Ascending aorta (tissue), 2 donors: ENCODE measurements around the gene STYXL2. TPM values are rescaled to one million over a fixed set of nuclear protein-coding genes. Genes with fewer than 3 reads are reported as not detected.

Experiments
- DNase-seq, 2 donors: peaks; one replicate each; pipeline ENCODE4 v3.0.0-alpha.2; 2019; ENCODE audit warnings: low spot score in 2 of 2
- H3K27ac ChIP-seq, 2 donors: fragments of 200-600 bp; sonication (generic); one replicate each; pipeline ENCODE4 v1.5.1; 2016 to 2017; ENCODE audit warnings: mild to moderate bottlenecking in 1 of 2
- H3K27me3 ChIP-seq: fragments of 200-600 bp; sonication (generic); one replicate; pipeline ENCODE4 v1.5.1; 2017
- H3K36me3 ChIP-seq, 2 donors: fragments of 200-600 bp; sonication (generic); one replicate each; pipeline ENCODE4 v1.5.1; 2016
- H3K4me1 ChIP-seq, 2 donors: fragments of 200-600 bp; sonication (generic); one replicate each; pipeline ENCODE4 v1.5.1; 2016 to 2017; ENCODE audit warnings: mild to moderate bottlenecking in 1 of 2
- H3K4me3 ChIP-seq, 2 donors: fragments of 200-600 bp; sonication (generic); one replicate each; pipeline ENCODE4 v1.5.1; 2016 to 2017; ENCODE audit warnings: mild to moderate bottlenecking in 1 of 2
- H3K9me3 ChIP-seq, 2 donors: fragments of 200-600 bp; sonication (generic); one replicate each; pipeline ENCODE4 v1.5.1; 2016
- CTCF ChIP-seq, 3 experiments: fragments of 200-600 bp in 2 of 3; fragments of 450-650 bp in 1 of 3; sonication (generic) in 2 of 3; IDR thresholded peaks; one replicate each; pipeline ENCODE4 v1.5.1; 2016 to 2019; ENCODE audit warnings: antibody characterized with exemption in 3 of 3, mild to moderate bottlenecking in 1 of 3, moderate library complexity in 1 of 3
- intact Hi-C: fragments of 100-400 bp; cut with DNase I; formaldehyde crosslinking; loops from one replicate; pipeline ENCODE4 v1.15.1; 2023
- total RNA-seq: library from RNA; depleted of rRNA; stranded (reverse); fragments of >200 nt; gene quantifications from one replicate; pipeline ENCODE4 v1.1.0, GENCODE V29; 2016

The STYXL2 gene
- total RNA-seq, 1 donor from 2014 or later: 0.96 TPM

DNA sequence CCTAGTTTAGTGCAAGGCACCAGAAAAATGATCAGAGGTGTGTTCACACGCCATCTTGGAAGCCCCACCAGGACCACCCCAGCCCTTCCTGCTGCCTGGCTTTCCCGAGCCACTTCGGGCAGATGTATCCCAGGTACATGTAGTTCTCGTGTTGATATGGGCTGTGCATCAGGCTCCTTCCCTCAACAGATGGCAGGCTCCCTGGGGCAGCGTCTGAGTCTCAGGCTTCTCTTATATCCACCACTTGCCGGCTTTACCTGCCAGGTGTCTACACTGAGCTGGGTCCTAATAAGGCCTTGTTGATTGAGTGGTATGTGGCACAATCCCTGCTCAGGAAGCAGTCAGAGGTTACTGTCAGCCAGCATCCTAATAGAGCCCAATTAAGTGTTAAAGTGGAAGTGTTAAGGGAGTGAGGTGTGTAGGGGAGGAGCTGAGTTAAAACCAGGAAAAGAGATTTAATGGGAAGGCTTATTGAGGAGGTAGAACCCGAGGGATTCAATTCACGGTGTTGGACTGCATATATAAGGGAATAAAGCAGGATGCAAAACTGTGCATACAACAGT lies 12.2 kb upstream of the STYXL2 start:
- intact Hi-C loops: no loop called here
- Histone ChIP-seq H3K4me3 (no peak overlapping the region), H3K9me3 (no peaks in the 10 kb centered on the region), H3K27me3 (no peaks in the 10 kb centered on the region), H3K36me3 (no peaks in the 10 kb centered on the region), H3K4me1 (no peaks in the 10 kb centered on the region), H3K27ac (no peak overlapping the region)
- no peak for TF ChIP-seq CTCF (IDR thresholded peaks at IDR 0.05)
- DNase-seq: no peak

DNA sequence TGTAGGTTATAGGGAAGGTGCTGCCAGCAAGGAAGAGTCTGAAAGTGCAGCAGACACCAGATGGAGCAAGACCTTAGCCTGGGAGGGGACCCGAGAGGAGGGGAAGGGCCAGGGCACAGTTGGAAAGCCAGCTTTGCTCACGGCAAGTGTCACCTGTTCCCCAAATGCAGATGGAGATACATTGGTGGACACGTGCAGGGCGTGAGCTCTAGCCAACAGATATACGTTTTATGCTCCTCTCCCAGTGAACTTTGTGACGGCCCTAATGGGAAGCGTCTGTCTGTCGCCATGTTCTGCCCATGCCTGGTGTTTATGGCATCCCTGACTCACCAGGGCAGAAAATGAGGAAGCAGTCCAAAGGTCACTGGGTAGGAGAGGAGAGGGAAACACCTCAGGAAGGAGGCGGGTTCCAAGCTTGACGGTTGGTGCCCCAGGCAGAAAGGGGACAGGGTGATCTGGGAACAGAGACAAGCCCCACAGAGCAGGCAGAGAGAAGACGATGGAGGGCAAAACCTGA lies 11.3 kb upstream of the STYXL2 start:
- Histone ChIP-seq H3K4me1 (no peaks in the 10 kb centered on the region), H3K4me3 (no peak overlapping the region), H3K27ac (no peak overlapping the region), H3K36me3 (no peaks in the 10 kb centered on the region), H3K27me3 (no peaks in the 10 kb centered on the region), H3K9me3 (no peaks in the 10 kb centered on the region)
- intact Hi-C loops: no loop called here
- TF ChIP-seq CTCF (IDR thresholded peaks at IDR 0.05): no peak
- DNase-seq: no peak

GRCh38 chr1:167083066-167083665 lies 10.7 kb upstream of the STYXL2 start:
- H3K27ac ChIP-seq: no peak overlapping the region
- intact Hi-C loops: no loop called here

DNA sequence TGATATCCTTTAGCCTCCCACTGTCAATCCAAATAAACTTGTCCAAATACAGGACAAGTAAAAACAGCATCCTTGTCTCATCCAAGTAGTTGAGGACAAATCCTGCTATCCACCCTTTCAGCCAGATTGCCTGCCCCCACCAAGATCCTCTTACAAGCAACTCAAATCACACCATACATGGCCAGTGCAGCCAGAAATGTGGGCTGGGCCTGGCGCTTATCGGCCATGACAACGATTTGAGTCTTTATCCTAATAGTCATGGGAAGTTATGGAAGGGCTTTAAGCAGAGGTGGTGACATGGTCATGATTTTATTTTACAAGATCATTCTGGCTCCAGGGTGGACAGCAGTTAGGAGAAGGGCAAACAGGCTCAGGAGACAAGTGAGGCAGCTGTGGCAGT lies 10.0 kb upstream of the STYXL2 start:
- DNase-seq: no peak
- Histone ChIP-seq H3K9me3 (no peaks in the 10 kb centered on the region), H3K4me1 (no peaks in the 10 kb centered on the region), H3K27me3 (no peaks in the 10 kb centered on the region), H3K36me3 (no peaks in the 10 kb centered on the region), H3K27ac (no peak overlapping the region), H3K4me3 (no peak overlapping the region)
- TF ChIP-seq CTCF (IDR thresholded peaks at IDR 0.05): no peak
- intact Hi-C loops: no loop called here

More at GRCh38 chr1:167083066-167083665, 10.7 kb upstream of the STYXL2 start:
- Histone ChIP-seq H3K36me3 (no peaks in the 10 kb centered on the region), H3K27me3 (no peaks in the 10 kb centered on the region), H3K4me1 (no peaks in the 10 kb centered on the region), H3K9me3 (no peaks in the 10 kb centered on the region), H3K4me3 (no peak overlapping the region)
- DNase-seq: no peak
- no peak for TF ChIP-seq CTCF (IDR thresholded peaks at IDR 0.05)

DNA sequence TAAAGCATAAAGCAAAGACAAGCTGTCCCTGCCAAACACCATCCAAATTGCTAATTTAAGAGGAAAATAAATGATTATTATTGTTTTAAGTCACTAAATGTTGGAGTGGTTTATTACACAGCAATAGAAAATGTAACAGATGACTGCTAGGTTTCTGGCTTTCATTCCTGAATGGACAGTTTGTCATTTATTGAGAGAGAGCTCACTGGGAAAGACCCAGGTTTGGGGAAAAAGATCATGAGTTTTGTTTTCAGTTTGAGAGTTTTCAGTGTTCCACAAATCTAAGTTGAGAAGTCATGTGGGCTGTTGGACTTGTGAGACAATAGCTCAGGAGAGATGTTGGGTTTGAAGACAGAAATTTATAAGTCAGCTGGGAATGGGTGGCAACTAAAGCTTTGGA lies 9.1 kb upstream of the STYXL2 start:
- Histone ChIP-seq H3K27ac (no peak overlapping the region), H3K27me3 (no peaks in the 10 kb centered on the region), H3K4me1 (no peaks in the 10 kb centered on the region), H3K36me3 (no peaks in the 10 kb centered on the region), H3K9me3 (no peaks in the 10 kb centered on the region), H3K4me3 (no peak overlapping the region)
- no peak for TF ChIP-seq CTCF (IDR thresholded peaks at IDR 0.05)
- no peak for DNase-seq
- intact Hi-C loops: no loop called here
